Fibroblast of lung (primary cell): ENCODE measurements around the gene ASNSD1.

Experiments
- CTCF ChIP-seq, 2 donors: IDR thresholded peaks in 1 of 2; conservative IDR thresholded peaks in 1 of 2; 1 replicate in 1 of 2; 2 replicates in 1 of 2; pipeline ENCODE4 v1.5.1; 2011 to 2012; ENCODE audit warnings: low read length in 2 of 2, control low read depth in 1 of 2, inconsistent platforms in 1 of 2, low read depth in 1 of 2, mild to moderate bottlenecking in 1 of 2
- EZH2 ChIP-seq: IDR thresholded peaks from 2 replicates; pipeline ENCODE4 v1.5.1; 2012; ENCODE audit warnings: low read length, control low read depth, mild to moderate bottlenecking; ENCODE audit errors: missing control alignments

- TF ChIP-seq CTCF (conservative IDR thresholded peaks at IDR 0.05 in 1 of 2, IDR thresholded peaks at IDR 0.05 in 1 of 2; ENCODE audit: low read depth in 1 of 2, low read length in 2 of 2) (no peak), EZH2 (no peak)
These were observed 35.6 kb upstream of the ASNSD1 start for GRCh38 chr2:189625636-189626035.
